Endothelial cell of umbilical vein (primary cell): ENCODE measurements around the gene CCR5AS.

Source experiments
- BruUV-seq: library from RNA; stranded (reverse); fragments of 400-500 nt; replicated peaks from 2 replicates; lab custom pipeline; 2021; lab: Mats Ljungman, UMichigan
- CTCF ChIA-PET: fragments of 300-600, 350-600 bp; sonication (Branson Sonifier 250); formaldehyde crosslinking; loops from one replicate; lab custom pipeline; 2021; ENCODE audit warnings: antibody characterized with exemption, inconsistent platforms; lab: Charles Lee
- POLR2A ChIA-PET: fragments of 300-600, 350-600 bp; sonication (Branson Sonifier 250); formaldehyde crosslinking; loops from one replicate; lab custom pipeline; 2021; ENCODE audit warnings: antibody characterized with exemption, inconsistent platforms; lab: Charles Lee
- DNase-seq: peaks from one replicate; pipeline ENCODE4 v3.0.0-alpha.2; 2011; ENCODE audit warnings: low read depth, low spot score
- FAIRE-seq: peaks from 2 replicates; lab custom pipeline; 2011; peaks lifted over from hg19 to GRCh38; lab: Jason Lieb, UNC
- H2AFZ ChIP-seq: 2 replicates; pipeline ENCODE4 v1.6.0; 2012; ENCODE audit warnings: low read depth, low read length, control low read depth, inconsistent platforms
- H3K27ac ChIP-seq: 2 replicates; pipeline ENCODE4 v1.5.1; 2011; ENCODE audit warnings: low read depth, mild to moderate bottlenecking, control low read depth, low read length, moderate library complexity; ENCODE audit not compliant: insufficient read depth
- H3K27me3 ChIP-seq, 2 experiments: 2 replicates each; pipeline versions ENCODE4 v1.6.0 to v1.6.1; 2011; ENCODE audit warnings: low read length in 2 of 2, mixed read lengths in 1 of 2; ENCODE audit not compliant: control insufficient read depth in 2 of 2, insufficient read depth in 2 of 2
- H3K36me3 ChIP-seq, 2 experiments: 2 replicates in 1 of 2; 3 replicates in 1 of 2; pipeline ENCODE4 v1.5.1; 2011; ENCODE audit warnings: low read length in 2 of 2, mild to moderate bottlenecking in 1 of 2, moderate library complexity in 1 of 2; ENCODE audit not compliant: control insufficient read depth in 2 of 2, insufficient read depth in 2 of 2; ENCODE audit errors: extremely low read depth in 1 of 2
- H3K4me1 ChIP-seq: 3 replicates; pipeline ENCODE4 v1.5.1; 2011; ENCODE audit warnings: mild to moderate bottlenecking, low read length; ENCODE audit not compliant: control insufficient read depth, insufficient read depth; ENCODE audit errors: extremely low read depth
- H3K4me2 ChIP-seq: 2 replicates; pipeline ENCODE4 v1.6.1; 2011; ENCODE audit warnings: low read length, control low read depth, mixed read lengths; ENCODE audit not compliant: insufficient read depth
- H3K4me3 ChIP-seq, 3 experiments: fragments of 200-600 bp in 1 of 3; sonication (generic), shearing (Covaris generic) in 1 of 3; replicated peaks in 1 of 3; 2 replicates each; pipeline ENCODE4 v1.5.1; 2011 to 2016; ENCODE audit warnings: control low read depth in 3 of 3, low read length in 3 of 3, mild to moderate bottlenecking in 2 of 3, inconsistent platforms in 1 of 3, low read depth in 1 of 3, moderate library complexity in 1 of 3; ENCODE audit not compliant: insufficient read depth in 1 of 3
- H3K79me2 ChIP-seq: 2 replicates; pipeline ENCODE4 v1.6.0; 2012; ENCODE audit warnings: low read length, inconsistent platforms; ENCODE audit not compliant: control insufficient read depth, insufficient read depth
- H3K9ac ChIP-seq: replicated peaks from 2 replicates; pipeline ENCODE3; 2011; ENCODE audit warnings: low read length, control low read depth; ENCODE audit not compliant: insufficient read depth; ENCODE audit errors: extremely low read depth
- H3K9me1 ChIP-seq: replicated peaks from 3 replicates; pipeline ENCODE4 v1.6.0; 2011; ENCODE audit warnings: mild to moderate bottlenecking, low read length; ENCODE audit not compliant: control insufficient read depth, insufficient read depth; ENCODE audit errors: extremely low read depth
- H3K9me3 ChIP-seq: replicated peaks from 2 replicates; pipeline ENCODE4 v1.5.1; 2012; ENCODE audit warnings: low read length, inconsistent platforms; ENCODE audit not compliant: control insufficient read depth, insufficient read depth
- H4K20me1 ChIP-seq: replicated peaks from 2 replicates; pipeline ENCODE3; 2011; ENCODE audit warnings: mild to moderate bottlenecking, low read length; ENCODE audit not compliant: control insufficient read depth, insufficient read depth; ENCODE audit errors: extremely low read depth
- CTCF ChIP-seq, 2 donors: IDR thresholded peaks; 1 replicate in 1 of 2; 2 replicates in 1 of 2; pipeline ENCODE4 v1.5.1; 2011; ENCODE audit warnings: low read length in 2 of 2, mild to moderate bottlenecking in 2 of 2, moderate library complexity in 2 of 2, control low read depth in 1 of 2, inconsistent platforms in 1 of 2, low read depth in 1 of 2; ENCODE audit not compliant: insufficient read depth in 1 of 2; ENCODE audit errors: extremely low read depth in 1 of 2
- EZH2 ChIP-seq: IDR thresholded peaks from 2 replicates; pipeline ENCODE4 v1.6.1; 2012; ENCODE audit warnings: borderline replicate concordance, low read depth, mild to moderate bottlenecking, moderate library complexity, low read length, inconsistent platforms; ENCODE audit not compliant: severe bottlenecking
- FOS ChIP-seq: IDR thresholded peaks from 2 replicates; pipeline ENCODE4 v1.6.1; 2011; ENCODE audit warnings: mild to moderate bottlenecking, low read length, moderate library complexity, borderline replicate concordance; ENCODE audit not compliant: insufficient read depth
- GATA2 ChIP-seq: IDR thresholded peaks from 2 replicates; pipeline ENCODE4 v1.7.0; 2011; ENCODE audit warnings: low read depth, mild to moderate bottlenecking, moderate library complexity, mixed read lengths, low read length; ENCODE audit not compliant: insufficient read length, insufficient read depth
- JUN ChIP-seq: IDR thresholded peaks from 2 replicates; pipeline ENCODE4 v1.6.1; 2011; ENCODE audit warnings: borderline replicate concordance, low read depth; ENCODE audit not compliant: insufficient read length, insufficient read depth
- MAX ChIP-seq: IDR thresholded peaks from 2 replicates; pipeline ENCODE4 v1.6.1; 2011; ENCODE audit not compliant: insufficient read depth, insufficient read length
- MYC ChIP-seq: IDR thresholded peaks from one replicate; pipeline ENCODE4 v1.6.1; 2011; ENCODE audit warnings: mild to moderate bottlenecking, low read depth, low read length
- POLR2A ChIP-seq: IDR thresholded peaks from 2 replicates; pipeline ENCODE4 v1.6.1; 2012; ENCODE audit warnings: low read depth, mild to moderate bottlenecking, control low read depth, low read length
- POLR2AphosphoS5 ChIP-seq: IDR thresholded peaks from 2 replicates; pipeline ENCODE4 v1.6.1; 2012; ENCODE audit warnings: low read depth, mild to moderate bottlenecking, control low read depth, low read length, moderate library complexity; ENCODE audit not compliant: insufficient read depth
- dilution Hi-C: fragments of 300-500 bp; cut with MboI; formaldehyde crosslinking; loops from one replicate; pipeline ENCODE4 v1.15.0; 2019; ENCODE audit warnings: low sequenced_read_pairs; ENCODE audit not compliant: extremely low pct_ligation_motif_present
- intact Hi-C: fragments of 100-400 bp; cut with micrococcal nuclease; formaldehyde crosslinking; loops from one replicate; pipeline ENCODE4 v1.10.0; 2022

CCR5AS gene

GRCh38 chr3:46447228-46447985 is 40.5 kb upstream of the CCR5AS start:
- BruUV-seq: no TSS peak
- no peak for TF ChIP-seq EZH2
- no peak for TF ChIP-seq POLR2A
- no peak for TF ChIP-seq FOS
- no peak for TF ChIP-seq JUN
- no peak for TF ChIP-seq GATA2
- no peak for TF ChIP-seq CTCF (IDR thresholded peaks at IDR 0.05; ENCODE audit: extremely low read depth in 1 of 2, insufficient read depth in 1 of 2, low read depth in 1 of 2, low read length in 2 of 2)
- TF ChIP-seq MAX: no peak
- TF ChIP-seq POLR2AphosphoS5: no peak
- TF ChIP-seq MYC: no peak
- Histone ChIP-seq H3K27me3 (peaks cover 0 to 6% of the 10 kb centered on the region in 2 experiments), H3K4me1 (no peaks in the 10 kb centered on the region), H3K36me3 (no peaks in the 10 kb centered on the region), H4K20me1 (no peaks in the 10 kb centered on the region), H3K9me3 (no peaks in the 10 kb centered on the region), H3K9me1 (no peaks in the 10 kb centered on the region), H3K79me2 (no peaks in the 10 kb centered on the region), H3K27ac (no peak overlapping the region), H3K4me2 (no peak overlapping the region), H2AFZ (no peak overlapping the region), H3K4me3 (no peak overlapping the region), H3K9ac (no peak overlapping the region)
- DNase-seq (no peak), FAIRE-seq (no peak)
- dilution Hi-C loops (no loop called here), intact Hi-C loops (no loop called here)
- POLR2A ChIA-PET: no interaction called here
- CTCF ChIA-PET: no interaction called here
